Body of pancreas (tissue), 4 donors: ENCODE measurements around the gene SLC6A15.

Experiments used
- CTCF ChIP-seq, 7 experiments: fragments of 450-650 bp in 4 of 7; fragments of 200-600 bp in 3 of 7; sonication (generic) in 3 of 7; IDR thresholded peaks; one replicate each; pipeline ENCODE4 v1.5.1; 2016 to 2019; ENCODE audit warnings: antibody characterized with exemption in 7 of 7
- POLR2A ChIP-seq, 3 donors: fragments of 450-650 bp; IDR thresholded peaks; one replicate each; pipeline ENCODE4 v1.6.1; 2016; ENCODE audit warnings: antibody characterized with exemption in 3 of 3, mild to moderate bottlenecking in 2 of 3

- TF ChIP-seq POLR2A (IDR thresholded peaks at IDR 0.05): no peak
- no peak for TF ChIP-seq CTCF (IDR thresholded peaks at IDR 0.05)
Observed at GRCh38 chr12:84913129-84913515, 523 bp upstream of the SLC6A15 start.
